ENCODE results near the gene CCBE1.

CCBE1 gene

GRCh38 chr18:59478591-59478990, 218.6 kb downstream of the CCBE1 start:
- DNase-seq: no peak

GRCh38 chr18:59477849-59478248, 219.4 kb downstream of the CCBE1 start:
- DNase-seq: no peak

GRCh38 chr18:59470561-59471121, 226.6 kb downstream of the CCBE1 start:
- no peak for DNase-seq

- DNase-seq: no peak
Measured at GRCh38 chr18:59469463-59470180, 227.6 kb downstream of the CCBE1 start.

GRCh38 chr18:59468821-59469220, 228.4 kb downstream of the CCBE1 start:
- no peak for DNase-seq

DNA sequence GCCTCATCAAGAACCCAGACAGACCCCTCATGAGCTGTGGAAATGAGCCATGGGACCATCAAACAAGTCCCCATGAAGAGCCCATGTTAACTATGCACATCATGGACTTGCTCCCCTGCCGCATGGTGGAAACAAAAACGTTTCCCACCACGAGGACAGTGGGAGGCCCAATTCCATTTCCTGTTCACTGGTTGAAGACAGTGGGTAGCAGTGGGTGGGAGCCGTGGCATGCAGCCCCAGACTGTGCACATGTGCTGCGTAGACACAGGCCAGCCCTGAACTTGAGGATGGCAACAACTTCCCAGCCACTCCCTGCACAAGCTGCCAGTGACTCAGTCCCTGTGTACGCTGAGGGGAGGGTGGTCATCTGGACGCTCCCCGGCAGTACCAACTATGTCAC, 229.7 kb downstream of the CCBE1 start:
- no peak for DNase-seq

- no peak for DNase-seq
Measured at GRCh38 chr18:59466980-59467379, 230.2 kb downstream of the CCBE1 start.

DNA sequence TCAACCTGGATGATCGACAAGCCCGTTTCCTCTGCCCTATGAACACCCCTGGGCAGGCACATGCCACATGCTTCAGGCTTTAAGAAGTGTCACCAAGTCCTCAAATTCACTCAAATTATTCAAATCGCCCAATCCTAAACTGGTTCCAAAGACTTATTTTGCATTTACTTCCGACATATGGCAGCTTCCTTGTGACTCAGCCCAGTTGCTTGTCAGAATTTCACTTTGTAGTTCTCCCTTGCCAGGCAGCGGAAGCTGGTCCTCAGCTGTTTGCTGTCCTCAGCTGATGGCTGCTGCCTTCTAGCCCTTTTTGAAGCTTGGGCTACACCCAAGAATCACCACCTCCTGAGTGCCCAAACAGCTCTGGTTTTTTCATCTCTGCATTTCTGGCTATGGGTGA, 232.7 kb downstream of the CCBE1 start:
- no peak for DNase-seq

DNA sequence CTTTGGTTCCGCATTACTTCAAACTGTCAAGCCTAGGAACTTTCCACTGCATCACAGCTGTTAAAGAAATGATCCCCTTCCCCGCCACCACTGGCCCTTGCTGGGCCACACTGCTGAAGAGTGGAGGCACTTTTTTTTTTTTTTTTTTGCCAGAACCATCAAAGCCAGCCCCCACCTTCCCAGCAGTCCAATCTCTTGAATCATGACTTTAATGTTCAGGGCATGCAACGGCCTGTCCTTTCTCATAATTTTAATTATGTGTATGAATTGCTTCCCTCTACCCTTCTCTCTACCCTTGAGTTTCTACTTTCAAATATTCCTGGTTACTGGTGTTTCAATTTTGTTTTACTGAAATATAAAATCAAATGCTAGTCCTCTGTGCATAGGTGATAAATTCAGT, 236.1 kb downstream of the CCBE1 start:
- no peak for DNase-seq

- DNase-seq: no peak
Measured at GRCh38 chr18:59460072-59460420, 237.2 kb downstream of the CCBE1 start.

GRCh38 chr18:59459369-59460071, 237.7 kb downstream of the CCBE1 start:
- peak; percentile 3 to 29 for DNase-seq

- DNase-seq: no peak
Measured at GRCh38 chr18:59458575-59458974, 238.6 kb downstream of the CCBE1 start.

DNA sequence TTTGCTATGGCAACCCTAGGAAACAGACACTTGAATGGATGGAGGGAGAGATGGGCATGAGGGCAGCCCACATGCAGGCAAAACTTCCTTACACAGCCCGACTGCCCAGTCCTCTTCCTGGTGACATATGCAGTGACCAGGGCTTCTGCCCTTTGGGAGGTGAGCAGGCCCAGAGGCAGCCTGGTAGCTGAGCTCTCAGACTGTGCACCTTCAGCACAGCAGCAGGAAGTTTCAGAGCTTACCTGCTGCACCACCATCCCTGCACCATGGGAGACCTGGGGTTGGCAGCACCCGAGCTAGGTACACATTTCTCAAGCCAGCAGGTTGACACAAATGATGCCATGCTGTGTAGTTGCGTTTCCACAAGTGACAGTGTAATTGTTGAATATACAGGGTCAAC, 240.6 kb downstream of the CCBE1 start:
- DNase-seq: no peak

DNA sequence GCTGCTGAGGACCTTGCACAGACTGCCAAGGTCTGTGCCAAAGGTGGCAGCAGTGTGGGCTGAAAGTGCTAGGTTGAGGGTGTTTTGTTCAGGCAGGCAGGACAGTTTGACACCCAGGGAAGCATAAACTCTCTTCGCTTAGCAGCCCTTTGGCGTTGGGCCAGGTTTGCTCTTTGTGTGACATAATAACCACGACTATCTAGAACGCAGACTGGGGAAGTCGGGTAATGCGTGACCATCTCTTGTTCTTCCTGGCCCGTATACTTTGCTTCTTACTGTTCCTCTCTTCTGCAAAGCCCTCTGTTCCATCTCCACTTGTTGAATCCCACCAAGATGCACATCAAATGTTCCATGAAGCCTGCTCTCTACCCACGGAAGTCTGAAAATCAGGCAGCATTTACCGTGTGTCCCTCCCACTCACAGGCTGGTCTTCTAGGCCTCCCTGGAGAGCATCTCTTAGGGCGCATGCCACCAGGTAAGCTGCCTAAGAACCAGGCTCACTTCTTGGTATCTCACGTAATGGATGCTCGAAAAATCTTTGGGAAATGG, 241.4 kb downstream of the CCBE1 start:
- no peak for DNase-seq

DNA sequence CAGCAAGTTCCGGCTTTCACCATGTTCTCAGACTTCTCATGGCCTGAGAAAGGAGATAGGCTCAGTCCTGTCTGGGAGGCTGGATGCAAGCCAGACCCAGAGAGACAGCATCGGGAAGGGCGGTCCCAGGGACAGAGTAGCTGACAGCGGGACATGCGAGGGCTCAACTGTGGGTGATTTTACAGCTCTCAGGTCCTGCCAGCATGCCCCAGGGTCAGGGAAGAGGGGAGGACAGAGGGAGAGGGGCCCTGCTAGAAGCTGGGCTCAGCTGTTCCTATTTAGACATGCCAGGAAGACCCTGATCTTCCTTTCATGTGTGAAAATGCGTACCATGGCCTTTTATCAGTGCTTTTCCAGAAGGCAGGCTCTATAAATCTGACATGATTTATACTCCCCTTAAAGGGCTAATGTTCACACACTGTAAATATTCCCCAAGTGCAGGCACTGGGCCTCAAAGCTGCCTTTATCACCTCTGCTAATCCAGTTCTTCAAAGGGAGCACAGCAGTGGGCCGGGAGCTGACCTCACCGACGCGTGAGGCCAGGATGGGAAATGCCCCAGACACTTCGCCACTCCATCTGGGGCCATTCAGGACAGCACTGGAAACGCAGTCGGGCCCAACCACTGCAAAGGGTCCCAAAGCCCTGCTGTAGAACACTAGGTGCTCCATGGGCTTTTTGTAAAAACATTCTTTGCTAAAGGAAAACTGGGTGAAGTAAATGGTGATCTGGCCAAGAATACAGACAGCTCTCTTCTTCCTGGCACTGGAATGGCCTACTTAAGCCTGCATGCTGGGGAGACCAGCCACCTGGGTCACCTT, 242.1 kb downstream of the CCBE1 start:
- no peak for DNase-seq

GRCh38 chr18:59453468-59453961, 243.7 kb downstream of the CCBE1 start:
- DNase-seq: no peak

DNA sequence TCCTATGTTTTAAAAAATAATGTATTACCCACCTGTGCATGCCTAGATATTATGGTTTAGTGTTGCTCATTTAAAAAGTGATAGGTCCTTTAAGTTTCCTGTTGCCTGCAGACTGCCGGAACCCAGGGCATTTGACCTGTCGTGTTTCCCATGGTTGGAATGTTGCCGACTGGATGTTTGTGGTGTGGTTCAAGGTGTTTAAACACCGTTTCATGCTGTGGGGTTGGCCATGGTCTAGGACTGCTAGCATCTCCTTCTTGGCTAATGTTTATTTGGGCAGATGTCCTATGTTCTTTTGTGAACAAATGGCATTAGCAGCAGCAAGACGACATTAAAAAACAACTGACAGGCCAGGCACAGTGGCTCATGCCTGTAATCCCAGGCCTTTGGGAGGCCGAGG, 245.3 kb downstream of the CCBE1 start:
- DNase-seq: no peak

DNA sequence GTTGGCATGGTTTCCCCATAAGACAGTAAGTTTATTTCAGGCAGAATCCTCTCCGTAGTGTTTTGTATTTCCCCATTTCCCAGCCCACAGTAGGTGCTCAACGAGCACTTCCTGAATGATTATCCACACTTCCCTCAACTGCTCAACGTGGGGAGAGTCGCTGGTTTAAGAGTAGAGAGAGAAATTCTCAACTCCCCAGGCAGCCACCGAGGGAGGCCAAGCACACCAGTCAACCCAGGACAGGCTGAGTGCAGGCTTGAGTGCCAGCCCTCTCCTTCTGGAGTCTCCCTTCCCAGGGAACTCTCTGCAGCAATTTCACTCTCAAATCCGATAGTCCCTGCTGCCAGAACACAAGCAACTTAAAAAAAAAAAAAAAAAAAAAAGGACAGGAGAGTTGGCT, 246.2 kb downstream of the CCBE1 start:
- no peak for DNase-seq

DNA sequence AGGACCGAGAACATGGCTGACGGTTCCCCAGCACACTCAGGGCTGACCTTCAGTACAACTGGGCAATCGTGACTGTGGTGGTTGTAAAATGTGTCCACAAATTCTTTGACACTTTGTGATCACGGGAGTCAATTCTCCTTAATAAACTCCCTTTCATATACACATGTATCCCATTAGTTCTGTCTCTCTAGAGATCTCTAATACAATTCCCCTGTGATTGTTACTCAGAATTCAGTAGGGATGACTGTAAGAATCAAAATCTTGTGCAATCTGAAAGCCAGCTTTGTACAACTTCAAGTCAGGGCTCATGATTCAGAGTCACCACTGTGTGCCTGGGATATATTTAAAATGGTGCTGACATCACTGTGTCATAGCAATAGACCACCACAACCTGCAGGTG, 248.7 kb downstream of the CCBE1 start:
- no peak for DNase-seq

- peak; percentile 23 to 49 for DNase-seq
Measured at GRCh38 chr18:59446012-59446411, 251.2 kb downstream of the CCBE1 start.

- no peak for DNase-seq
Measured at GRCh38 chr18:59437851-59438569, 259.2 kb downstream of the CCBE1 start.
